ENCODE measurements around the gene COL4A1.
A peak's percentile ranks its signal among the peaks of the same experiment; 100 is the strongest.

Gene COL4A1

DNA sequence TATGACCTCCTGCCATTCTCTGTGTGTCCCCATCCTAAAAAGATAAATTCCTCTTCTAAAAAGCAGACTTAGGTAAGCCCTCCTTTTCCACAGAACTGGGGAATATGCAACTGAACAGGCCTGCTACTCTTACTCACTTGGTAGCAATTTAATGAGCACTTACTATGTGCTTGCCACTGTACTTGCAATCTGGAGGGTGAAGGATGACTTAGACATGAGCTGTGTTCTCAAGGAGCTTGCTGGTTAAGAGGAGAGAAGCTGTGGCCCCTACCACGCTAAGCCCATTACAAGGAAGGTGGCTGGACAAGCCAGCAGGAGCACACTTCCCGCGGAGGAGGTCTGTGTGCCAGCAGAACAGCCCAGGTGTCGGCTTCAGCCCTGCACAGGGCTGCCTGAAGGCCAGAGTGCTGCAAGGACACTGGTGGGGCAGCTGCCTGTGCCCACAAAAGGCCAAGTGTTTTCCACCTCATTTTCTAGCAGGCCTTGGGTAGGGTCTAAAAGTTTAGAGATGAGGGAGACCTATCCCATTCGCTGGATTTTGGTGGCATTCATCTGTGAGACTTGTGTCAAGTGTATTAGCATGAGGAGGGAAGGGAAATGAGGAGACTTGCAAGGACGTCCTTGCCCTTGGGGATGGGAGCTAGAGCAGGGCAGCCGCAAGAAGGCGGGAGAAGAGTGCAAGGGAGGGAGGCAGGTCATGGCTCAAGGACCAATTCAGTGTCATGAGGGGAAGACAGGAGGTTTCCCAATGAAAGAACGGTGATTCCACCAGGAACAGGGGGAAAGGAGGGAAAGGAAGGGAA lies 52.0 kb downstream of the COL4A1 start:
- TF ChIP-seq GATA3 (IDR thresholded peaks at IDR 0.05; ENCODE audit: low read depth, low read length) (no peak), GATA2 (IDR thresholded peaks at IDR 0.05; ENCODE audit: low read depth, low read length) (no peak)

DNA sequence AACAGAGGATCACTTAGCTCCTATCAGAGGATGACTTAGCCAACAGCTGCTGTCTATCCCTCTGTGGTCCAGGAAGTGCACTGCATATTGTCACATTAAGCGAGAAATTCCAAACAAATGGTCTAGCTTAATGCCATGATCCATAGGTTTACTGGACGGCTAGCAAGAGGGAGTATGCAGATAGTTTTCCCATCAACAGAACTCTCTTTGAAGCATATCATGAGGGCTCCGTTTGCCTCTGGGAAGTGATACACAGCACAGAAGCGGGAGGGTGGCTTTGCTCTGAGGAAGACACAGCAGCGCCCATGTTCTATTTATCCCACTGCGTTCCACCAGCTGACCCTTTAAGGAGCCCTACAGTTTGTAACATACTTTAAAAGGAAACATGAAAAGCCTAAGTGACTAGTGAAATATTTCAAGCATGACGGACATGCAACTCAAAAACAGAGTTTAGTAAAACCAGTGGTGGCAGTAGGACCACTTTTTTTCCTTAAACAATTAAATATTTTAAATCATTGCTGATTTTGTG lies 52.7 kb downstream of the COL4A1 start:
- TF ChIP-seq GATA2 (IDR thresholded peaks at IDR 0.05; ENCODE audit: low read depth, low read length): no peak
- no peak for TF ChIP-seq GATA3 (IDR thresholded peaks at IDR 0.05; ENCODE audit: low read depth, low read length)

DNA sequence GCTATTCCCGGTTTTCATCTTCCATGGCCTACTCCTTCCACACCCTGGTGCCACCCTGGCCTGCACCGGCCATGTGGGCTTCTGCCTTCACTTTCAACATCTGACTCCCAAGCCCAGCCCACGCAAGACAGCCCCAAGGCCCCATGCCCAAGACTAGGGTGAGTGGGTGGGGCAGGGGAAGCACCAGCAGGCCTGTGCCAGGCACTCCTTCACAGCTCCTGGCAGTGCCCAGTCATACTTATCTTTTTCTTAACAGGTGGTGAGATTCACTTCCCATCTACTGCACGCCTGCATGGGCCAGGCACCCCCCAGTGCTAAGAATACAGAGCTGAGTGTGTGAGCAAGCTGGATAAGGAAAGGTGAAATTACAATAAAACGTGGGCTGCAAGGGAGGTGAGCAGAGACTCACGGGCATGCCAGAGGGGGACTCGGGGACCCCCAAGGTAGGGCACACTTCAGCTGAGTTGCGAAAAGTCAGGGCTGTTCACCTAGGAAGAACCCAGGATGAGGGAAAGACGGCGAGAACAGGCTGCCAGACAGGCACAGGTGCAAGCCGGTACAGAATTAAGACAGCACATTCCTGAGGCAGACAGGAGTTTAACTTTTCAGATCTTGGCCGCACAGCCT lies 55.7 kb downstream of the COL4A1 start:
- no peak for TF ChIP-seq GATA3 (IDR thresholded peaks at IDR 0.05; ENCODE audit: low read depth, low read length)
- no peak for TF ChIP-seq GATA2 (IDR thresholded peaks at IDR 0.05; ENCODE audit: low read depth, low read length)

DNA sequence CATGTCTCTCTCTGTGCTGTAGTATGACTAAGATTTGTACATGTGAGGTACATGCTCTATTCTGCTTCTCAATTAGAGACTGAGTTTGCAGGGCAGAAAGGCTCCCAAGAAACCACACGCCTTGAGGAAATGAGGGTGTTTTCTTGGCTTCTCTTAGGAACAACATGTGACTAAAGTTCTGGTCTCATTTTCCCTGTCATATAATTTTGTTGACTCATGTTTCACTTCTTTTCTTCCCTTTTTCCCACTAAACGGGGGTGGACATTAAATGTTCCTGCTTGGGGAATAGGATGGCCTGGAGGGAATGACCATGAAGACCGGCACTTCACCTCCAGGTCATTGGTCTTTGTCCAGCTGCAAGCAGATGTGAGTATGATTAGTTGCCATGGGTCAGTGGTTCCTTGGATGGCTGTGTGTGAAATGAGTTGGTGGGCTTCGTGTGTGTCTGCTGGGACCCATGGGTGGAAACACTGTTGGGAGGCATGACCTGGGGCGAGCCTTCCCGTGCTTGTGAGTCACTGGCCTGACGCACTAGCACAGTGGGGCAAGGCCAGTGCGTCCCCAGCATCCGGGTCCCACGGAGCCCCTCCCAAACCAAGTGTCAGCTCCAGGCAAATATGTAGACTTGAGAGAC lies 56.6 kb downstream of the COL4A1 start:
- TF ChIP-seq GATA2 (IDR thresholded peaks at IDR 0.05; ENCODE audit: low read depth, low read length) (no peak), GATA3 (IDR thresholded peaks at IDR 0.05; ENCODE audit: low read depth, low read length) (no peak)

DNA sequence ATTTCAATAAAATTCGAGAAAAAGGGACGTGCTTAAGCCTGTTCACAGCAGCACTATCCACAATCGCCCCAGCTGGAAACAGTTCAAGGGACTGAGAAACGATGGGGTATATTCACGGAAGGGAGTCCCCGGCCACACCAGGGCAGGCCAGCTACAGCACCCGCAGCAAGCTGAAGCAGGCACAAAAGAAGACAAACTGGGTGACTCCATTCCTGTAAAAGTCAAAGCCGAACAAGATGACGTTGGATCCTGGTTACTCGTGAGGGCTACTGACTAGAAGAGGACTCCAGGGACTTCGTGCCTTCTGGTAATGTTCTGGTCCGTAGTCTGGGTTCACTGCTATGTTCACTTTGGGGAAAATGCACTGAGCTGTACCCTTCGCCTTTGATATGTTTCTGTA lies 57.6 kb downstream of the COL4A1 start:
- no peak for TF ChIP-seq GATA3 (IDR thresholded peaks at IDR 0.05; ENCODE audit: low read depth, low read length)
- no peak for TF ChIP-seq GATA2 (IDR thresholded peaks at IDR 0.05; ENCODE audit: low read depth, low read length)

DNA sequence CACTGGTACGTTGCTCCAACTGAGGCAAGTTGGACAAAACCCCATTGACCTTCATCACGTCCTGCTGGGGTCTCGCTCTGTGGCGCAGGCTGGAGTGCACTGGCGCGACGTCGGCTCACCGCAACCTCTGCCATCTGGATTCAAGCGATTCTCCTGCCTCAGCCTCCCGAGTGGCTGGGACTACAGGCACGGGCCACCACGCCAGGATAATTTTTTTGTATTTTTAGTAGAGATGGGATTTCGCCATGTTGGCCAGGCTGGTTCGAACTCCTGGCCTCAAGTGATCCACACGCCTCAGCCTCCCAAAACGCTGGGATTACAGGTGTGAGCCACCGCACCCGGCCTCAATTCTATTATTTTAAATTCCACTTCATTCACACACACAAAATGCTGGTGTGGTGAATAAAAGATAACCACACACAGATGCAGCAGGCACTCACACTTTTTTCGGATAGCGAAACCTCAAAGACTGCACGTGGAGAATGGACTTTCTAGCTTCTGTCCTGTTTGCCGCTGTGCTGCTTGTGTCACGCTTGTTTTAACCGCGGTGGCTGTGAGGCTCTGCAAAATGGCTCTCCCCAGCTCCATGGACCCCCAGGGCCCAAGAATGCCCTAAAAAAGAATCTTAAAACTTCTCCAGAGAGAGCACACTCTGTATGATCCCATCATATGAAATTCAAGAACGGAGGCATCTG lies 58.4 kb downstream of the COL4A1 start:
- TF ChIP-seq GATA3 (IDR thresholded peaks at IDR 0.05; ENCODE audit: low read depth, low read length): no peak

DNA sequence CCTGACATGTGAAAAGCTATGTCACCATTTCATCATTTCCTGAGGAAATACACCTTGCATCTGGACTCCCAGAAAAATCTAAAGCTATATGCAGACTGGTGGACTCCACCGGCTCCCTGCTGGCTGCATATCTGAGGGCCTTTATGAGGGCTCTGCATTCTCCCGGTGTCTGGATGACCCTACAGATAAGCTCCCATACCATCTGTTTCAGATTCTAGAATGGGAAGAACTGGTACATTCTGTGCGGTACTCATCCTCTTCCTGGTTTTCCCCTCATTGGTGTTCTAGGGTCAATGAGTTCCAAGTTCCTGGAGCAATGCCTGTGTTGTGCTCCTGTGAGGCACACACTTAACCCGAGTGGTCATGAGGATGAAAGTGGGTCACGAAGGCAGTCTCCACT lies 60.4 kb downstream of the COL4A1 start:
- TF ChIP-seq GATA2 (IDR thresholded peaks at IDR 0.05; ENCODE audit: low read depth, low read length) (no peak), GATA3 (IDR thresholded peaks at IDR 0.05; ENCODE audit: low read depth, low read length) (no peak)

DNA sequence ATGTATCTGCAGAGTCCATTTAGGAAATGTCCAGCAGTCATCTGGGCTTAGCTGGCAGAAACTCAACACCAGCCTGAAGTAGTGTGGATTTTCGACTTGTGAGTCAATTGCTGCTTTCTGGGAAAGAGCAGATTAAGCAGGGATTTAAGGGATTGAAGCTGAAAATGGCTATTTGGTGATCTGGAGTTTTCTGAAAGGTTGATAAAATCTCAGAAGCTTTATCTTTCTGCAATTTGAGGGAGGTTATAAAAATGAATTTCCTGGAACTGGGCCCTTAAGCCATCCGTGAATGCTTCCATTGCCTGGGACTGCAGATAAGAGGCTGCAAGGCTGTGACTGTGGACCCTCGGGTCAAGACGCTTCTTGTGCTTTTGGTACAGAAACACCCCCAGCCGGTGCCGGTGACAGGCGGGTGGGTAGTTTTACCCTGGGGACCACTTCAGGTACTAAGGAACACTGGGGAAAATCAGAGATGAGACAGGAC lies 61.5 kb downstream of the COL4A1 start:
- TF ChIP-seq GATA2 (IDR thresholded peaks at IDR 0.05; ENCODE audit: low read depth, low read length) (peak; percentile 89), GATA3 (IDR thresholded peaks at IDR 0.05; ENCODE audit: low read depth, low read length) (peak; percentile 80)

DNA sequence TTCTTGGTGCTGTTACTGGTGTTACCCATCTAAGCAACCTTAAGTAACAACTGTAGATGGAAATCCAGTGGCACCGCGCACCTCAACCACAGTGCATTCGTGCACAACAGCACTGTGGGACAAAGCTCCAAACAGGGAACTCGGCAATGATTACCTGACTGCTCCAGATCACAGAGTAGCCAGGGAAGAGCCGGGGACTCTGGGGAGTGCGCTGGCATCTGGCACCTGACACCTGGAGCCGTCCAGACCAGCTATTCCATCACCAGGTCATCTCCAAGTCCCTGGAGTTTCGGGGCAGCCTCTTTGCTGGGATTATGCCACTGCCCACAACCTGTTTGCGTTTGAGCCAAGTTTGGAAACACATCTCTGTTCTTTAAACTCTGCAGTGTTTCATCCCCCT lies 62.0 kb downstream of the COL4A1 start:
- no peak for TF ChIP-seq GATA2 (IDR thresholded peaks at IDR 0.05; ENCODE audit: low read depth, low read length)
- no peak for TF ChIP-seq GATA3 (IDR thresholded peaks at IDR 0.05; ENCODE audit: low read depth, low read length)

DNA sequence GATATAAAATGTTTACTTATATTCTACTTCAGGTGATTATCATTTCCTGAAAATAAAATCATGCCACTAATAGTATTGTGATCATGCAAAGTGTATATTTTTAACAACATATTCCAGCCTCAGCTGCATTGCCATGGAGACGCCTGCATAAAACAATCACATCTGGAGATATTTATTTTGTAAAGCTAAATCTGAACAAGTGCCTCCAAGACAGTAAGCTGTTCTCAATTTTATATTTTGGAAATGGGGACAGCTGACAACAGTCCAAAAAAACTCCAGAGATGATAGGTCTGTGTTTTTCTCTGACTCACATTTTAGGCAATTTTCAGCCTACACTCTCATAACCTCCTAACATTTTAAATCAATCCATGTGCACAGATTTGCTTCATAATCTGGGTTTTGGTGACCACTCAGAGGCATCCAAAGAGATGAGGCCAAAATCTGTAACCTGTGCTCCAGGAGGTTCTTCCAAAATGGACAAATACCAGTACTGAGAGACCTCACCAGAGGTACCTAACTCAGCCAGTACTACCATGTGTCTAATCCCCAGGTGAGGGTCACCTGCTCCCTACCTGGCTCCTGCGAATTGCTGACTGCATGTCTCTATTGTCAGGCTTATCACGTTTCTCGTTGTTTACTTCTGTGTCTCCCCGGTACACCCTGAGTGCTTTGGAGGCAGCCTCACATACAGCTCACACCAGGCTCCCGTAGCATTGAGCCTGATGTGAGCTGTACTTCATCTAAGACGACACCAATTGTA lies 62.7 kb downstream of the COL4A1 start:
- no peak for TF ChIP-seq GATA2 (IDR thresholded peaks at IDR 0.05; ENCODE audit: low read depth, low read length)
- TF ChIP-seq GATA3 (IDR thresholded peaks at IDR 0.05; ENCODE audit: low read depth, low read length): no peak

DNA sequence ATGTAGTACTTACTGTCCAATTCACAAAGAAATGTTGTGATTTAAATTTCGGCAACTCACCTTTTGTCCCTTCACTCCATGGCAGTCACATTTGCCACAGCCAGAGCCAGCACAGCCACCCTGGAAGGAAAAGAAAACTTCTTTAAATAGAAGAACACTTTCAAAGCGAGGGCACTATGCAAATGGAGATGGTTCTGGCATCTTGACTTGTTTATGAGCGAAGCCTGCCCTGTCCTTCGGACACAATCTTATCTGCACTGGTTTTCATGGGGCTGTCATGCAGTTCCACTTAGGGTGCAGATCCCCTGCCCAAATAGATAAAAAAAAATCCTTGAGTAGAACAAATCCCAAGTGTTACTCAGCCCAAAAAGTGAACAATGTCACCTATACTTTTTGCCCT lies 64.3 kb downstream of the COL4A1 start:
- TF ChIP-seq GATA3 (IDR thresholded peaks at IDR 0.05; ENCODE audit: low read depth, low read length) (no peak), GATA2 (IDR thresholded peaks at IDR 0.05; ENCODE audit: low read depth, low read length) (no peak)

DNA sequence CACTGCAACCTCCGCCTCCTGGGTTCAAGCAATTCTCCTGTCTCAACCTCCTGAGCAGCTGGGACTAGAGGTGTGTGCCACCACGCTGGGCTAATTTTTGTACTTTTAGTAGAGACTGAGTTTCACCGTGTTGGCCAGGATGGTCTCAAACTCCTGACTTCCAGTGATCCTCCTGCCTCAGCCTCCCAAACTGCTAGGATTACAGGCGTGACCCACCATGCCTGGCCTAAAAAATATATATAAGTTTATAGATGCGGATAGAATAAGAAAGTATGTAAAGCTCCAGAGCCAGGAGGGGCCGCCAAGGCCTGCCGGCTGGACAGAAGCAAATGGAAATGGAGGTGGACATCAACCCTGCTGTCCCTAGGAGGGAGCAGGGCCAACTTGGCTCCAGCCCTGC lies 66.0 kb downstream of the COL4A1 start:
- TF ChIP-seq GATA3 (IDR thresholded peaks at IDR 0.05; ENCODE audit: low read depth, low read length) (no peak), GATA2 (IDR thresholded peaks at IDR 0.05; ENCODE audit: low read depth, low read length) (no peak)

DNA sequence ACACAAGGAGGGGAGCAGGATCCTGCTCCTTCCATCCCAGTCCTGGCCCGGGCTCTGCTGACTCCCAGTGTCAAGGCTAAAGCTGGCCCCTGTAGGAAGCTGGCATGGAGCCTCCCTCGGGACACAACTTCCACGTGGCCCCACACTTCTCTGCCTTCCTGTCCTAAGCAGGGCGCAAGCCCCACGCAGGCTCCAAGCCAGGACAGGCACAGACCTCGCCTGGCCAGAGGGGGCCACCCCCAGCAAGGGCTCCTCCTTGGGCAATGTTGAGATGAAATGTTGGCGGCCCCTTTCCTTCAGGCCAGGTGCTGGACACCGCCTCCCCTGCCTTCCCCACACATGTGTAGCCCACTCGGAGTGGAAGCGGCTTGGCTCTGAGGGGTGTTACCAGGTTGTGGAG lies 66.6 kb downstream of the COL4A1 start:
- TF ChIP-seq GATA3 (IDR thresholded peaks at IDR 0.05; ENCODE audit: low read depth, low read length) (no peak), GATA2 (IDR thresholded peaks at IDR 0.05; ENCODE audit: low read depth, low read length) (no peak)

Measured in SH-SY5Y (cell line).